WTC11 (cell line): ENCODE results near the gene RAX2. TPM values are rescaled to one million over a fixed set of nuclear protein-coding genes. Genes with fewer than 3 reads are reported as not detected.

Experiments
- ATAC-seq: fragments of 200-7000 bp; cut with Tn5 transposase; 2 replicates; pipeline ENCODE4 v1.10.0; 2021; ENCODE audit warnings: mild to moderate bottlenecking, moderate library complexity
- CTCF ChIA-PET: fragments of 300-600 bp; sonication (Branson Sonifier 250); formaldehyde crosslinking; loops from one replicate; lab custom pipeline; 2021; ENCODE audit warnings: antibody characterized with exemption; lab: Charles Lee
- POLR2A ChIA-PET: fragments of 350-600 bp; sonication (Branson Sonifier 250); formaldehyde crosslinking; loops from one replicate; lab custom pipeline; 2021; ENCODE audit warnings: antibody characterized with exemption; lab: Charles Lee
- DNase-seq: peaks from one replicate; pipeline ENCODE4 v3.0.0; 2021; ENCODE audit warnings: low spot score
- H3K27ac Mint-ChIP-seq: 2 replicates; pipeline ENCODE4 v1.8.0; 2021; ENCODE audit warnings: mixed read lengths
- H3K27me3 Mint-ChIP-seq: 2 replicates; pipeline ENCODE4 v1.8.0; 2021; ENCODE audit warnings: low read depth, mild to moderate bottlenecking, moderate library complexity, mixed read lengths
- H3K36me3 Mint-ChIP-seq: 2 replicates; pipeline ENCODE4 v1.8.0; 2021; ENCODE audit warnings: mixed read lengths
- H3K4me1 Mint-ChIP-seq: 2 replicates; pipeline ENCODE4 v1.8.0; 2022; ENCODE audit warnings: mixed read lengths
- H3K4me3 Mint-ChIP-seq: 2 replicates; pipeline ENCODE4 v1.8.0; 2021; ENCODE audit warnings: mild to moderate bottlenecking, moderate library complexity, mixed read lengths
- H3K9me3 Mint-ChIP-seq: 2 replicates; pipeline ENCODE4 v1.8.0; 2021; ENCODE audit warnings: mixed read lengths
- AFF4 ChIP-seq: sonication (generic); formaldehyde crosslinking; IDR thresholded peaks from 2 replicates; pipeline ENCODE4 v1.8.1; 2023; ENCODE audit warnings: mild to moderate bottlenecking, missing genetic modification reagents, borderline replicate concordance
- E2F5 ChIP-seq: sonication (generic); formaldehyde crosslinking; IDR thresholded peaks from 2 replicates; pipeline ENCODE4 v1.8.1; 2022; ENCODE audit warnings: mild to moderate bottlenecking, moderate library complexity, missing genetic modification reagents
- GTF2I ChIP-seq: fragments of 250-450 bp; sonication (Bioruptor Pico); conservative IDR thresholded peaks from 2 replicates; pipeline ENCODE4 v1.4.0; 2021; ENCODE audit warnings: mild to moderate bottlenecking
- MAX ChIP-seq: sonication (generic); formaldehyde crosslinking; IDR thresholded peaks from 2 replicates; pipeline ENCODE4 v1.8.0; 2022; ENCODE audit warnings: mild to moderate bottlenecking, missing genetic modification reagents
- NFYB ChIP-seq: sonication (generic); formaldehyde crosslinking; conservative IDR thresholded peaks from 2 replicates; pipeline ENCODE4 v1.8.0; 2022; ENCODE audit warnings: low read depth, missing genetic modification reagents
- SMAD3 ChIP-seq: sonication (generic); formaldehyde crosslinking; IDR thresholded peaks from 2 replicates; pipeline ENCODE4 v1.8.0; 2022; ENCODE audit warnings: missing genetic modification reagents, mild to moderate bottlenecking, borderline replicate concordance
- SP1 ChIP-seq: sonication (generic); formaldehyde crosslinking; conservative IDR thresholded peaks from 2 replicates; pipeline ENCODE4 v1.8.1; 2022; ENCODE audit warnings: missing genetic modification reagents
- TEAD4 ChIP-seq: sonication (generic); formaldehyde crosslinking; IDR thresholded peaks from 2 replicates; pipeline ENCODE4 v1.8.0; 2022; ENCODE audit warnings: mild to moderate bottlenecking, missing genetic modification reagents
- ZNF121 ChIP-seq: sonication (generic); formaldehyde crosslinking; IDR thresholded peaks from 2 replicates; pipeline ENCODE4 v1.8.0; 2023; ENCODE audit warnings: missing genetic modification reagents
- ZNF512 ChIP-seq: sonication (generic); formaldehyde crosslinking; IDR thresholded peaks from 2 replicates; pipeline ENCODE4 v1.8.1; 2022; ENCODE audit warnings: missing genetic modification reagents, borderline replicate concordance
- total RNA-seq: library from RNA; stranded (reverse); gene quantifications from 3 replicates; pipeline ENCODE4 v1.2.3, GENCODE V29; 2021
- TF ChIP-seq, protein P1 (sequence below): fragments of 250-450 bp; sonication (Bioruptor Pico); conservative IDR thresholded peaks from 2 replicates; pipeline ENCODE4 v1.9.0; 2021; ENCODE audit warnings: mild to moderate bottlenecking

The RAX2 gene
- total RNA-seq, 1 experiment from 2014 or later: 0.09 TPM

- CTCF ChIA-PET: interaction anchor here (1.4 kb wide), 1 partner anchor 78 kb away, joined by 4 read pairs; no protein-coding TSS in a partner anchor
- TF ChIP-seq, protein P1, sequence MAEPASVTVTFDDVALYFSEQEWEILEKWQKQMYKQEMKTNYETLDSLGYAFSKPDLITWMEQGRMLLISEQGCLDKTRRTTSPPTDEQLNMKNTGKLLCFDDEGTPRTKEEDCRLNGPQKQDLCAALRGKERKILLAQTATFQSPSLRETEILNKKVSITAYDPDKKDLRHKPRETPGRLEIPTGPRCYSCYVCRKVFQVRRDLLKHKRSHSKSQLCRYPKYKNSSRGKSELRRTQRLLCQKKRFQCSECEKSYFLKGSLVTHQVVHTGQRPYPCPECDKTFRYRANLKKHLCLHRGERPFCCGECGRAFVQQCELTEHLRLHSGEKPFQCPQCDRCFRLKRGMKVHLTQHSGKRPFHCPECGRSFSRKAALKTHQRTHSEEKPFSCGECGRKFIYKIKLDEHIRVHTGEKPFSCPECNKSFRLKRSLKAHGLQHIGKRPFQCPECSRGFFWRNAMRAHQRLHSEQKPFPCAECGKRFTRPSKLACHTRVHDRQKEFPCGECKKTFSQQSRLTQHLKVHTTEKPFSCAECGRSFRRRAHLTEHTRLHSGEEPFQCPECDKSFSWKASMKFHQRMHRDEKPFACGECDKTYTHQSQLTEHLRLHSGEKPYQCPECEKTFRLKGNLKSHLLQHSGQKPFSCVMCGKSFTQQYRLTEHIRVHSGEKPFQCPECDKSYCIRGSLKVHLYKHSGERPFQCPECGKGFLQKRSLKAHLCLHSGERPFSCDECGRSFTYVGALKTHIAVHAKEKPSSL: no peak
- TF ChIP-seq ZNF512: no peak
- no peak for TF ChIP-seq SMAD3 (CRISPR knock-in tag)
- TF ChIP-seq TEAD4: no peak
- TF ChIP-seq NFYB (CRISPR knock-in tag): no peak
- no peak for TF ChIP-seq MAX (CRISPR knock-in tag)
- TF ChIP-seq ZNF121 (CRISPR knock-in tag): no peak
- TF ChIP-seq SP1 (CRISPR knock-in tag): no peak
- TF ChIP-seq, all 79 proteins: peak for 0
- POLR2A ChIA-PET: no interaction called here
- Mint-ChIP-seq H3K27ac (peak overlapping the region; percentile 57), H3K36me3 (peaks cover 15% of the 10 kb centered on the region), H3K4me3 (no peak overlapping the region), H3K27me3 (no peaks in the 10 kb centered on the region), H3K4me1 (no peaks in the 10 kb centered on the region), H3K9me3 (peaks cover 8% of the 10 kb centered on the region)
- no peak for ATAC-seq
- no peak for DNase-seq
Measured at GRCh38 chr19:3733549-3734309, 38.3 kb downstream of the RAX2 start.

DNA sequence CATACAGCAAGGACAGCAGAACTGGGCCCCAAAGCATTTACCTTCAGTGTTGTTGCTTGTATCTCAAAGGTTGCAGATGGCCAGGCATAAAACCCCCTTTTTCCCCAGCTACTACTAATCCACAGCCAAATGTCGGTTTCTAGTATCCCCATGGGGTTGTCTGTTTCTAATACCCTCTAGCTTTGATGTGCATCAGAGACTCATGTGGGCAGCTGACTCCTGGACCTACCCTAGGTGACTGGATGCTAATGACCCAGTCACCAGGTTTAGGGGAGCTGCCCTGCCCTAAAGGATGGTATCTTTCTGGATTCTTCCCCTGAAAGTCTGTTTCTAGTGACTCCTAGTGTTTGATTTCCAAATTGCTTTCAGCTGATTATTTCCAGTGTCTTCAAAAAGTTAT, 39.9 kb downstream of the RAX2 start:
- CTCF ChIA-PET: interaction anchor here (0.7 to 0.9 kb wide), 3 partner anchors 10 to 1158 kb away, joined by 3 to 6 read pairs (median 4); no protein-coding TSS in a partner anchor
- ATAC-seq: no peak
- no peaks in the 10 kb centered on the region for H3K4me1 Mint-ChIP-seq

More for the DNA sequence above, 39.9 kb downstream of the RAX2 start:
- Mint-ChIP-seq H3K4me3 (no peak overlapping the region), H3K27me3 (no peaks in the 10 kb centered on the region), H3K9me3 (peaks cover 8% of the 10 kb centered on the region), H3K27ac (no peak overlapping the region), H3K36me3 (peaks cover 11% of the 10 kb centered on the region)
- POLR2A ChIA-PET: interaction anchor here (0.6 kb wide), 1 partner anchor 709 kb away, joined by 3 read pairs; no protein-coding TSS in a partner anchor
- no peak for DNase-seq
- TF ChIP-seq AFF4 (CRISPR knock-in tag) (no peak), E2F5 (no peak), GTF2I (CRISPR knock-in tag) (0 out of 2 replicates have a peak, but pooled peaks have one; percentile 52)
